Erythroblast (primary cell): ENCODE data around the gene BCL7A.
"Not testable (repeated sequence)": the region's sequence is repeated elsewhere in the genome, so short reads cannot be mapped to it uniquely, and the experiment has no call there.

ENCODE experiments used
- DNase-seq, 2 experiments: peaks; one replicate each; lab custom pipeline; 2025; lab: John Stamatoyannopoulos, UW
- GATA1 ChIP-seq: IDR thresholded peaks from 2 replicates; pipeline ENCODE4 v1.6.1; 2011; ENCODE audit warnings: low read depth, mild to moderate bottlenecking, control low read depth, low read length, moderate library complexity
- POLR2A ChIP-seq: IDR thresholded peaks from 2 replicates; pipeline ENCODE4 v1.6.1; 2011; ENCODE audit warnings: mild to moderate bottlenecking, low read length

The BCL7A gene

GRCh38 chr12:122026706-122027333, 5.1 kb downstream of the BCL7A start:
- TF ChIP-seq GATA1 = no peak
- no peak for TF ChIP-seq POLR2A
- no peak for DNase-seq

GRCh38 chr12:122028165-122028904, 6.7 kb downstream of the BCL7A start:
- no peak for TF ChIP-seq POLR2A
- no peak for TF ChIP-seq GATA1
- DNase-seq = no peak

- no peak for DNase-seq
Measured at GRCh38 chr12:122028905-122029560, 7.3 kb downstream of the BCL7A start.

GRCh38 chr12:122029620-122030423, 8.1 kb downstream of the BCL7A start:
- DNase-seq = no peak
- no peak for TF ChIP-seq GATA1
- no peak for TF ChIP-seq POLR2A

More at GRCh38 chr12:122028905-122029560, 7.3 kb downstream of the BCL7A start:
- TF ChIP-seq GATA1 (no peak), POLR2A (no peak)

GRCh38 chr12:122030424-122031035, 8.8 kb downstream of the BCL7A start:
- no peak for TF ChIP-seq POLR2A
- no peak for TF ChIP-seq GATA1

GRCh38 chr12:122031342-122032216, 9.9 kb downstream of the BCL7A start:
- TF ChIP-seq POLR2A (no peak), GATA1 (no peak)
- DNase-seq = peak; percentile 51 to 70

More at GRCh38 chr12:122030424-122031035, 8.8 kb downstream of the BCL7A start:
- no peak for DNase-seq

- DNase-seq = no peak
- no peak for TF ChIP-seq POLR2A
- no peak for TF ChIP-seq GATA1
Measured at GRCh38 chr12:122032580-122032979, 10.9 kb downstream of the BCL7A start.

- no peak for TF ChIP-seq GATA1
- TF ChIP-seq POLR2A = no peak
- DNase-seq = no peak
Measured at GRCh38 chr12:122035292-122035691, 13.6 kb downstream of the BCL7A start.

- DNase-seq = no peak
- TF ChIP-seq GATA1 (no peak), POLR2A (no peak)
Measured at GRCh38 chr12:122036153-122036552, 14.5 kb downstream of the BCL7A start.

- TF ChIP-seq GATA1 (no peak), POLR2A (no peak)
- DNase-seq = no peak
Measured at GRCh38 chr12:122040579-122041386, 19.1 kb downstream of the BCL7A start.

GRCh38 chr12:122041458-122041857, 19.8 kb downstream of the BCL7A start:
- DNase-seq = not testable (repeated sequence)
